NCI-H2081 treated with DMSO at 0.1 percent for 48 hours (cell line): ENCODE results near the gene CLDN19.
"Not testable (repeated sequence)": the region's sequence is repeated elsewhere in the genome, so short reads cannot be mapped to it uniquely, and the experiment has no call there.

Experiments used
- DNase-seq: peaks from one replicate; lab custom pipeline; 2025; lab: John Stamatoyannopoulos, UW

The CLDN19 gene

GRCh38 chr1:42737986-42738677, 1.9 kb downstream of the CLDN19 start:
- no peak for DNase-seq

- peak; percentile 8 for DNase-seq
These were observed 2.8 kb downstream of the CLDN19 start for GRCh38 chr1:42737257-42737656.

DNA sequence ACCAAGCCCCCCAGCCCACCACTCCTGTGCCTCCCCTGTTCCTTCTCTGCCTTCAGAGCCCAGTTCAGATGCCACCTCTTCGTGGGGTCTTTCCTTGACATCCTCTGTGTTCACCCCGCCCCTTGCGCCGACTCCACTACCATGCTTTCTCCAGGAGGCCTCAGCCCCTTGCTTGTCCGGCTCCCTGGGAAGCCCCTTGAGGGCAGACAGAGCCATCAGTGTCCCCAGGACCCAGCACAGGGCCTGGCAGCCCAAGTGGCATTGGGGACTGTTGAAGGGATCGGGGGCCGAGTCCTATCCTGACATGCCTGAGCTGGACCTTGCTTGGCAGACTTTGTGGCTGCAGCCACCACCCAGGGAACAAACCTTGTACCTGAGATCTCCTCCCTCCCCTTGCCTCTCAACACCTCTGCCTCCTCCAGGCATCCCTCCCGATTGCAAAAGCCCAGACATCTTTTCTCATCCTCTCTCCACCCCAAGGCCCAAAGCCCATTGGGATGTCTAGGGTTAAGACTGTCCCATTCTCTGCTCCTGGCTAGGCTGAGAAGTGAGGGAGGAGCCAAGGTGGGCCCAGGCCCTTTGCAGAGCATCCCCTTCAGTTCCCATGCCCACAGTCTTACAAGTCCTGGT, 3.4 kb downstream of the CLDN19 start:
- DNase-seq = no peak

DNA sequence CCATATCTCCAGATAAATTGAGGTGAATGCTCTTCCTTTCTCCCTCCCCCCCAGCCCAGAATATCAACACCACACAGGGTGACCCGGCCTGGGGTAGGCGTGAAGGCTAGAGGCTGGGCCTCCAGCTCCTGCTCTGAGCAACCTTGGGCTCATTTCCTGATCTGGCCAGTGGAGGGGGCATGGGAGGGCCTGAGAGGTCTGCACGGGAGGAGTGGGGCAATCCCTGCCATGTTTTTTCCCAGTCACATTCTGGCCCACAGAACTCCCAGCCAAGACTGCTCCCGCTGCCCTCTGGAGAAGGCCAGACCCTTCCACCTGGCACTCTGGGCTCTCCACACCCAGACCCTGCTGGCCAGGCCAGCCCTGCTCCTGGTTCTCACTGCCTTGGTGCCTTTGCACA, 3.9 kb downstream of the CLDN19 start:
- DNase-seq = no peak

DNA sequence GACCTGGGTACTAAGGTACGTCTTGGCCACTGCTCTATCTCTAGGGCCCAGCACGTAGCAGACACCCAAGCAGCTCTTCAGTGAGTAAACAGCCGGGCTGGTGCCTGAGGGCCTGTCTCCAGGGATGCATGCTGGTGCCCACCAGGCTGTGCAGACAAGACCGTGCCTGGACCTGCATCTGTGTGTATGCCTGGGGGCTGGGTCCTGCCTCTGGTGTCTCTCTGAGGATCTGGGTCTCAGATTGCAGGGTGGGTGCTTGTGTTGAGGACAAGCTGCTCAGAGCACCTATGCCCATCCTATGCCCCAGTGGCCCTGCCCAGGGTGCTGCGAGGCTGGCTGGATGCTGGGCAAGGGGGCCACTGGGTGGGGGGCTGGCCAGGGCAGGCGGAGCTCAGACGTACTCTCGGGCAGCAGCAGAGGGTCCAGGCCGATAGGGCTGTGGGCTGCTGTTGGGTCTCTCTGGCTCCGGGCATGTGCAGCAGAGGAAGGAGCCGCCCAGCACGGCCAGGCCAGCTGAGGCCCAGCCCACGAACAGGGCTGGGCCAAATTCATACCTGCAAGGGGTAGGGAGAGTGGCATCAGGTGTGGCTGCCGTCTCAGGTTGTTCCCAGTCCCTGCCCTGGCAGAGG, 4.4 kb downstream of the CLDN19 start:
- DNase-seq = no peak

GRCh38 chr1:42735056-42735455, 5.0 kb downstream of the CLDN19 start:
- DNase-seq = no peak

GRCh38 chr1:42734201-42735035, 5.6 kb downstream of the CLDN19 start:
- no peak for DNase-seq

DNA sequence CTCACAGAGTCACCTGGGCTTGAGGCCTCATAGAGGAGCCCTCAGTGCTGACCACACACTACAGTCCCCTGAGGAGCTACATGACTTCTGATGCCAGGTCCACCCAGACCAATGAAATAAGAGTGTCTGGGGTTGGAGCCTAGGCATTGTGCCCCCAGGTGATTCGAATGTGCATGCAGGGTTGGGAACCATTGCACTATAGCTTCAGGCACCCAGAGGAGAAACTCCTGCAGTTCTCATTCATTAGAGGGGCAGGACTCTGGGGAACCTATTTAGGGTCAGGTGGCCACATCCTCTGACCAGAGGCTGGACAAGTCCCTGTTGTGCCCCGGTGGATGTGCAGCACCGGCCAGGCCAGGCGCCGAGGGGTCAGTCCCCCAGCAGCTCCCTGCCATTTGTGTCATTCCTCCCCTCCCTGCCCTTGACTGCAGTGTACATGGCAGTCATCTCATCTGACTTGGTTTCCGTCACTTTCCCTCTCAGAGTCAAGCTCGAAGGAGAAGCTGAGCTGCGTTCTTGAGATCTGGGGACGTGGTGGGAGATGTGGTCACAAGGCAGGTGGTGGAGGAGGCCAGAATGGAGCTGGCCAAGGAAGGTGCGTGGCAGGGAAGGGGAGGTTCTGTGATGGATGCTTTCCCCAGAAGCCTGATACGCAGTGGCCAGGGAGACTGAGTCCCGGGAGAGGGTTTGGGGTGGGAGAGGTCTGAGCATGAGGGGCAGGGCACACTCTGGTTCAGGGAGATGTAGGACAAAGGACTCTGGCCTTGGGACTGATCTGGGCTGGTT, 6.4 kb downstream of the CLDN19 start:
- no peak for DNase-seq

GRCh38 chr1:42732126-42732680, 7.8 kb downstream of the CLDN19 start:
- no peak for DNase-seq

GRCh38 chr1:42731585-42731984, 8.5 kb downstream of the CLDN19 start:
- DNase-seq = no peak

- DNase-seq = no peak
These were observed 9.0 kb downstream of the CLDN19 start for GRCh38 chr1:42730988-42731387.

DNA sequence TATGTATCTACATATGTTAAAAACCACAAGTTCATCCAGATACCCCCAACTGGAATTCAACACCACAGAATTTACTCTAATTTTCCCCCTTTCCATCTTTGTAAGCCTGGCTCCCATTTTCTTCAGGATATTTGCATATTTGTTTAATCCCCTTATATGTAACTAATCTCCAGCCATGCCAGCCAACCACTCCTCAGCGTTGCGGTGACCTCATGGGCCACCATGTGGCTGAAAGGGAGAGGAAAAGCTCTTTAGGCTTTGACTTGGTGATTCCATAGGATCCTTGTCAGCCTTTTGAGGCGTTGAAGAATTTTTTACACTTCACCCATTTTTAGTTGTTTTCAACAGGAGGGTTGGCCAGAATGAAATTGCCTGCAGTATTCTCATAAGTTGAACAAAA, 10.0 kb downstream of the CLDN19 start:
- DNase-seq = no peak

GRCh38 chr1:42725820-42726219, 14.2 kb downstream of the CLDN19 start:
- DNase-seq = not testable (repeated sequence)

GRCh38 chr1:42723511-42723910, 16.5 kb downstream of the CLDN19 start:
- no peak for DNase-seq

DNA sequence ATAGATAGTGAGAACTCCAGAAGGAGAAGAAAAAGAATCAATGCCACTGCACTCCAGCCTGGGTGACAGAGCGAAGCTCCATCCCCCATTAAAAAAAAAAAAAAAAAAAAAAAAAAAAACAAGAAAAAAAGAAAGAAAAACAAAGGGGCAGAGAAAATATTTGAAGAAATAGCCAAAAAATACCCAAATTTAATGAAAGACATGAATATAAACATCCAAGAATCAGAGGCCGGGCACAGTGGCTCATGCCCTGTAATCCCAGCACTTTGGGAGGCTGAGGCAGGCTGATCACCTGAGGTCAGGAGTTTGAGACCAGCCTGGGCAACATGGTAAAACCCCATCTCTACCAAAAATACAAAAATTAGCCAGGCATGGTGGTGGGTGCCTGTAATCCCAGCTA, 17.6 kb downstream of the CLDN19 start:
- not testable (repeated sequence) for DNase-seq

DNA sequence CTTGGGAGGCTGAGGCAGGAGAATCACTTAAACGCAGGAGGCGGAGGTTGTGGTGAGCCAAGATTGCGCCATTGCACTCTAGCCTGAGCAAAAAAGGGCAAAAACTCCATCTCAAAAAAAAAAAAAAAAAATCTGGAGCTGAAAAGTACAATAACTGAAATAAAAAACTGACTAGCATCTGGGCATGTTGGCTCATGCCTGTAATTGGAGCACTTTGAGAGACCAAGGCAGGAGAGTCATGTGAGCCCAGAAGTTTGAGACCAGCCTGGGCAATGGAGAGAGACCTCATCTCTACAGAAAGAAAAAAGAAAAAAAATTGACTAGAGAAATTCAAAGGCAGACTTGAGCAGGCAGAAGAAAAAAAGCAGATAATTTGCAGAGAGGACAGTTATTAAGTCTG, 18.1 kb downstream of the CLDN19 start:
- no peak for DNase-seq

GRCh38 chr1:42720868-42721267, 19.2 kb downstream of the CLDN19 start:
- DNase-seq = no peak

- not testable (repeated sequence) for DNase-seq
These were observed 25.6 kb downstream of the CLDN19 start for GRCh38 chr1:42714441-42714840.

DNA sequence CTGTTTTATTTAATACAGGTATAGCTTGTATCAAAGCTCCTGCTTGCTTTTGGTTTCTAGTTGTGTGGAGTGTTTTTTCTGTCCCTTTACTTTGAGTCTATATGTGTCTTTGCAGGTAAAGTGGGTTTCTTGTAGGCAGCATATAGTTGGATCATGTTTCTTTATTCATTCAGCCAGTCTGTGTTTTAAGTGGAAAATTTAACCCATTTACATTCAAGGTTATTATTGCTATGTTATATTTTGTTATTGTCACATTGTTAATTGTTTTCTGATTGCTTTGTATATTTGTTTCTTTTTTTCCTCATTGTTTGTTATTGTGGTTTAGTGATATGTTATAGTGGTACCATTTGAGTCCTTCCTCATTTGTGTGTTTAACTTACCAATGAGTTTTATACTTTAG, 26.7 kb downstream of the CLDN19 start:
- no peak for DNase-seq

DNA sequence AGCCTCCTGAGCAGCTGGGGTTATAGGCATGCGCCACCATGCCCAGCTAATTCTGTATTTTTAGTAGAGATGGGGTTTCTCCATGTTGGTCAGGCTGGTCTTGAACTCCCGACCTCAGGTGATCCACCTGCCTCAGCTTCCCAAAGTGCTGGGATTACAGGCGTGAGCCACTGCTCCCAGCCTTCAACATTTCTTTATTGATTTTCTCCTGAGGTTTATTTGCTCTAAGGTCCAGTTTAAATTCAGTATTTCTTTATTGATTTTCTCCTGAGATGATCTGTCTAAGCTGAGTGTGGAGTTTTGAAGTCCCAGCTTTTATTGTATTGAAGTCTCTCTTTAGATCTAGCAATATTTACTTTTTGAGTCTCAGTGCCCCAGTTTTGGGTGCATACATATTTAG, 27.2 kb downstream of the CLDN19 start:
- not testable (repeated sequence) for DNase-seq

DNA sequence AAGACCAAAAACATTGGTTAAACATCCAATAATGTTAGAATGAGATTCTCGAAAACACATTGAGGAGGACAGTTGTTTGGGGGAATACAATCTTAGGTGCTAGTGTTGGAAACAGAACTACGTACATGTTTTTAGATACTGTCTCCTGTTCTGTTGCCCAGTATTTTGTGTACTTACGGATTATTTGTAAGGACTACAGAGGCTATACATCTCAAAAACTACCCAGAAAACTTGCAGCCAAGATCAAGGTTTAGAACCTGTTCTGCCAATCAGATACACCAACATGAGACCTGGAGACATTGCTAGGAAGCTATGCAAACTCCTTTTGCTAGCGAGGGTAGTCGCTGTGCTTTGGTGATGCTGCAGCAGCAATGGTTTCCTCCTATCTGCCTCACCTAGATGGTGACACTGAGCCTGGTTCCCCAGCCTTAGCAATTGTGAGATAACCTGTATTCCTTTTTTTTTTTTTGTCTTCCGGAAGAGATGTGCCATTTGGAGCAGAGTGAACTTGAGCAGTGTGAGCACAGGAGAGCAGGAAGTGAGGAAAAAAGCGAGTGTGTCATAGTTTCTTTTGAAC, 36.1 kb downstream of the CLDN19 start:
- DNase-seq = no peak
